HepG2 (cell line): Measurements from ENCODE around the gene BABAM2. TPM values are rescaled to one million over a fixed set of nuclear protein-coding genes. Genes with fewer than 3 reads are reported as not detected.

Experiments used
- ADNP ChIP-seq: sonication (generic); formaldehyde crosslinking; IDR thresholded peaks from 2 replicates; pipeline ENCODE4 v1.4.0; 2020; ENCODE audit warnings: missing genetic modification reagents
- AGO2 ChIP-seq: fragments of 200-400 bp; formaldehyde crosslinking; optimal IDR thresholded peaks from 2 replicates; pipeline ENCODE3; 2017; ENCODE audit warnings: mild to moderate bottlenecking, low read depth, low read length, moderate library complexity
- BRD4 ChIP-seq: sonication (generic); formaldehyde crosslinking; IDR thresholded peaks from 2 replicates; pipeline ENCODE4 v1.4.0; 2020; ENCODE audit warnings: missing genetic modification reagents
- CBX2 ChIP-seq, 2 experiments: fragments of 200-600 bp in 1 of 2; sonication (generic); formaldehyde crosslinking in 1 of 2; IDR thresholded peaks; 2 replicates each; pipeline versions ENCODE4 v1.7.0 to v1.8.1; 2018 to 2022; ENCODE audit warnings: low read depth in 2 of 2, low read length in 1 of 2, mild to moderate bottlenecking in 1 of 2, missing genetic modification reagents in 1 of 2
- KLF11 ChIP-seq: IDR thresholded peaks from 2 replicates; pipeline ENCODE4 v1.6.1; 2016; ENCODE audit warnings: missing compliant biosample characterization
- MLLT10 ChIP-seq: sonication (generic); formaldehyde crosslinking; IDR thresholded peaks from 2 replicates; pipeline ENCODE4 v1.4.0; 2020; ENCODE audit warnings: missing genetic modification reagents
- MTF1 ChIP-seq: sonication (generic); formaldehyde crosslinking; IDR thresholded peaks from 2 replicates; pipeline ENCODE4 v1.5.0; 2020; ENCODE audit warnings: missing genetic modification reagents
- NFE2L2 ChIP-seq: fragments of 150-350 bp; IDR thresholded peaks from 2 replicates; pipeline ENCODE4 v1.6.1; 2014; ENCODE audit warnings: low read length
- RBFOX2 ChIP-seq: fragments of 200-400 bp; formaldehyde crosslinking; IDR thresholded peaks from 2 replicates; pipeline ENCODE4 v1.6.1; 2017; ENCODE audit warnings: low read depth, mild to moderate bottlenecking, low read length
- XRCC5 ChIP-seq: fragments of 200-400 bp; formaldehyde crosslinking; optimal IDR thresholded peaks from 2 replicates; pipeline ENCODE3; 2017; ENCODE audit warnings: mild to moderate bottlenecking, low read length
- ZEB1 ChIP-seq: IDR thresholded peaks from 2 replicates; pipeline ENCODE4 v1.6.1; 2012; ENCODE audit warnings: mild to moderate bottlenecking, low read depth, inconsistent platforms; ENCODE audit not compliant: insufficient replicate concordance
- ZNF136 ChIP-seq: sonication (generic); formaldehyde crosslinking; IDR thresholded peaks from 2 replicates; pipeline ENCODE4 v1.8.1; 2022; ENCODE audit warnings: low read depth, mild to moderate bottlenecking, moderate library complexity, missing genetic modification reagents
- ZNF251 ChIP-seq: sonication (generic); formaldehyde crosslinking; IDR thresholded peaks from 2 replicates; pipeline ENCODE4 v1.9.0; 2021; ENCODE audit warnings: mild to moderate bottlenecking, missing genetic modification reagents
- ZNF557 ChIP-seq: sonication (generic); formaldehyde crosslinking; IDR thresholded peaks from 2 replicates; pipeline ENCODE4 v1.4.0; 2020; ENCODE audit warnings: missing genetic modification reagents
- ZNF563 ChIP-seq: sonication (generic); formaldehyde crosslinking; IDR thresholded peaks from 2 replicates; pipeline ENCODE4 v1.8.0; 2022; ENCODE audit warnings: mild to moderate bottlenecking, moderate library complexity, missing genetic modification reagents
- ZNF569 ChIP-seq: sonication (generic); formaldehyde crosslinking; IDR thresholded peaks from 2 replicates; pipeline ENCODE4 v1.5.0; 2020; ENCODE audit warnings: mild to moderate bottlenecking, missing genetic modification reagents, moderate library complexity, borderline replicate concordance
- polyA plus RNA-seq, 8 experiments: library from polyadenylated mRNA; depleted of rRNA in 3 of 8; stranded (reverse) in 7 of 8; unstranded in 1 of 8; fragments of >200 nt; fragmentation: Illumina TruSeq in 4 of 8; extraction: Trizol in 4 of 8; gene quantifications; 2 replicates each; pipeline versions ENCODE4 v1.2.1 to v1.2.3, GENCODE V29; 2011 to 2016; ENCODE audit warnings: low read depth in 4 of 8, missing spikeins in 1 of 8, mixed read lengths in 1 of 8; ENCODE audit not compliant: insufficient read depth in 1 of 8
- total RNA-seq, 5 experiments: library from RNA; depleted of rRNA; stranded (reverse); fragments of >200 nt; fragmentation: Illumina TruSeq; extraction: Trizol; gene quantifications; 2 replicates each; pipeline ENCODE4 v1.2.3, GENCODE V29; 2016; ENCODE audit warnings: low read depth in 1 of 5
- TF ChIP-seq, protein P1 (sequence below): sonication (generic); formaldehyde crosslinking; IDR thresholded peaks from 2 replicates; pipeline ENCODE4 v1.5.0; 2020; ENCODE audit warnings: missing genetic modification reagents, mild to moderate bottlenecking, borderline replicate concordance
- TF ChIP-seq, protein P2 (sequence below): IDR thresholded peaks from 2 replicates; pipeline ENCODE4 v1.6.1; 2012; ENCODE audit warnings: low read length, improper control_type of control experiment
- TF ChIP-seq, protein P3 (sequence below): sonication (generic); formaldehyde crosslinking; IDR thresholded peaks from 2 replicates; pipeline ENCODE4 v1.5.1; 2020; ENCODE audit warnings: missing genetic modification reagents, mild to moderate bottlenecking, borderline replicate concordance
- TF ChIP-seq, protein P4 (sequence below): sonication (generic); formaldehyde crosslinking; IDR thresholded peaks from 2 replicates; pipeline ENCODE4 v1.4.0; 2020; ENCODE audit warnings: missing genetic modification reagents, borderline replicate concordance

The BABAM2 gene
- total and polyA plus RNA-seq, 2 of the 13 experiments (the other 11 are each of a cell fraction or from before 2014, with no cell fraction given), result 24.9 to 28.0 TPM

DNA sequence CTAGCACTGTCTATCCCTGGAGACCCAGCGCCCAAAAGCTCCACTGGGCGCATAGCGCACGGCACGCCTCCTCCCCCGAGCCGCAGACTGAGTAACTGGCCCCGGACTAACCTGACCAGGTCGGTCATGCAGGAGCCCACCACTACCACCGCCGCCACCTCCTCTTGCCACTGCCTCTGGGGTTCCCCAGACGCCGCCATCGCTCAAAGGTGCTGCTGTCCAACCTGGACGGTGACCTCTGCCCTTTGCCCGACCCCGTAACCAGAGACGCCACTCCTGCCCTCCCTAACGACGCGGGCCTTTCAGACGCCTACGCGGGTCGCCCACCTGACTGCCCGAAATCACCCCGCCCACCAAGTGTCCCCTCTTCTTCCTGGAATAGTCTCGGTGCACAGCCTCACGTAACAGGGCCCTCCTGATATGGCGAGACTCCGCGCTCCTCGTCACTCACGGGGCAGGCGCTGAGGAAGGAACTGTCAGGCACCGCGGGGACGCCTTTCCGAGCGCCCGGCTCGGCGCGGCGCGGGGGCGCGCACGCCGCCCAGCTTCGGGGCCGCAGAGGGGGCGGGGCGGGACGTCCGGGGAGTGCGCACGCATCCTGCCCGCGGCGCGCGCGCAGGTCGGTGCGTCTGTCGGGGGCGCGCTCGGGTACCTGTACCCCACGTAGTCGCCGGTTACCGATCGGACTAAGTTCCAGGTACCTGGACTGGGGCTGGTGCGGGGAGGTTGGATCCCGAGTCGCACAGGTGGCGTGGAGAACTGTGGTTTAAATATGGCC lies at the start of gene BABAM2, which contains the start of gene RBKS (continued):
- TF ChIP-seq BRD4 (CRISPR knock-in tag) (no peak; the same call in none of the 2 replicates), ZNF569 (CRISPR knock-in tag) (no peak), ZNF251 (CRISPR knock-in tag) (no peak), ZEB1 (peak; percentile 61), AGO2 (peak; percentile 23), RBFOX2 (peak; percentile 80), ZNF557 (peak; percentile 81; the same call in 1 of the 2 replicates), MTF1 (CRISPR knock-in tag) (no peak), KLF11 (CRISPR knock-in tag) (peak; percentile 42; the same call in 1 of the 2 replicates), ZNF136 (CRISPR knock-in tag) (0 out of 2 replicates have a peak, but pooled peaks have one; percentile 70), XRCC5 (peak; percentile 88), CBX2 (IDR thresholded peaks at IDR 0.05; ENCODE audit: low read depth, low read length) (no peak), CBX2 (CRISPR knock-in tag; IDR thresholded peaks at IDR 0.05; ENCODE audit: low read depth) (no peak; the same call in 1 of the 2 replicates), NFE2L2 (no peak), ADNP (no peak), ZNF563 (CRISPR knock-in tag) (no peak), MLLT10 (CRISPR knock-in tag) (no peak)
- TF ChIP-seq, protein P1, sequence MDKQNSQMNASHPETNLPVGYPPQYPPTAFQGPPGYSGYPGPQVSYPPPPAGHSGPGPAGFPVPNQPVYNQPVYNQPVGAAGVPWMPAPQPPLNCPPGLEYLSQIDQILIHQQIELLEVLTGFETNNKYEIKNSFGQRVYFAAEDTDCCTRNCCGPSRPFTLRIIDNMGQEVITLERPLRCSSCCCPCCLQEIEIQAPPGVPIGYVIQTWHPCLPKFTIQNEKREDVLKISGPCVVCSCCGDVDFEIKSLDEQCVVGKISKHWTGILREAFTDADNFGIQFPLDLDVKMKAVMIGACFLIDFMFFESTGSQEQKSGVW (CRISPR knock-in tag), result no peak
- TF ChIP-seq, protein P2, sequence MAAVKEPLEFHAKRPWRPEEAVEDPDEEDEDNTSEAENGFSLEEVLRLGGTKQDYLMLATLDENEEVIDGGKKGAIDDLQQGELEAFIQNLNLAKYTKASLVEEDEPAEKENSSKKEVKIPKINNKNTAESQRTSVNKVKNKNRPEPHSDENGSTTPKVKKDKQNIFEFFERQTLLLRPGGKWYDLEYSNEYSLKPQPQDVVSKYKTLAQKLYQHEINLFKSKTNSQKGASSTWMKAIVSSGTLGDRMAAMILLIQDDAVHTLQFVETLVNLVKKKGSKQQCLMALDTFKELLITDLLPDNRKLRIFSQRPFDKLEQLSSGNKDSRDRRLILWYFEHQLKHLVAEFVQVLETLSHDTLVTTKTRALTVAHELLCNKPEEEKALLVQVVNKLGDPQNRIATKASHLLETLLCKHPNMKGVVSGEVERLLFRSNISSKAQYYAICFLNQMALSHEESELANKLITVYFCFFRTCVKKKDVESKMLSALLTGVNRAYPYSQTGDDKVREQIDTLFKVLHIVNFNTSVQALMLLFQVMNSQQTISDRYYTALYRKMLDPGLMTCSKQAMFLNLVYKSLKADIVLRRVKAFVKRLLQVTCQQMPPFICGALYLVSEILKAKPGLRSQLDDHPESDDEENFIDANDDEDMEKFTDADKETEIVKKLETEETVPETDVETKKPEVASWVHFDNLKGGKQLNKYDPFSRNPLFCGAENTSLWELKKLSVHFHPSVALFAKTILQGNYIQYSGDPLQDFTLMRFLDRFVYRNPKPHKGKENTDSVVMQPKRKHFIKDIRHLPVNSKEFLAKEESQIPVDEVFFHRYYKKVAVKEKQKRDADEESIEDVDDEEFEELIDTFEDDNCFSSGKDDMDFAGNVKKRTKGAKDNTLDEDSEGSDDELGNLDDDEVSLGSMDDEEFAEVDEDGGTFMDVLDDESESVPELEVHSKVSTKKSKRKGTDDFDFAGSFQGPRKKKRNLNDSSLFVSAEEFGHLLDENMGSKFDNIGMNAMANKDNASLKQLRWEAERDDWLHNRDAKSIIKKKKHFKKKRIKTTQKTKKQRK, result no peak
- TF ChIP-seq, protein P3, sequence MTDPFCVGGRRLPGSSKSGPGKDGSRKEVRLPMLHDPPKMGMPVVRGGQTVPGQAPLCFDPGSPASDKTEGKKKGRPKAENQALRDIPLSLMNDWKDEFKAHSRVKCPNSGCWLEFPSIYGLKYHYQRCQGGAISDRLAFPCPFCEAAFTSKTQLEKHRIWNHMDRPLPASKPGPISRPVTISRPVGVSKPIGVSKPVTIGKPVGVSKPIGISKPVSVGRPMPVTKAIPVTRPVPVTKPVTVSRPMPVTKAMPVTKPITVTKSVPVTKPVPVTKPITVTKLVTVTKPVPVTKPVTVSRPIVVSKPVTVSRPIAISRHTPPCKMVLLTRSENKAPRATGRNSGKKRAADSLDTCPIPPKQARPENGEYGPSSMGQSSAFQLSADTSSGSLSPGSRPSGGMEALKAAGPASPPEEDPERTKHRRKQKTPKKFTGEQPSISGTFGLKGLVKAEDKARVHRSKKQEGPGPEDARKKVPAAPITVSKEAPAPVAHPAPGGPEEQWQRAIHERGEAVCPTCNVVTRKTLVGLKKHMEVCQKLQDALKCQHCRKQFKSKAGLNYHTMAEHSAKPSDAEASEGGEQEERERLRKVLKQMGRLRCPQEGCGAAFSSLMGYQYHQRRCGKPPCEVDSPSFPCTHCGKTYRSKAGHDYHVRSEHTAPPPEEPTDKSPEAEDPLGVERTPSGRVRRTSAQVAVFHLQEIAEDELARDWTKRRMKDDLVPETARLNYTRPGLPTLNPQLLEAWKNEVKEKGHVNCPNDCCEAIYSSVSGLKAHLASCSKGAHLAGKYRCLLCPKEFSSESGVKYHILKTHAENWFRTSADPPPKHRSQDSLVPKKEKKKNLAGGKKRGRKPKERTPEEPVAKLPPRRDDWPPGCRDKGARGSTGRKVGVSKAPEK, result peak; percentile 70; the same call in 1 of the 2 replicates
- TF ChIP-seq, protein P4, sequence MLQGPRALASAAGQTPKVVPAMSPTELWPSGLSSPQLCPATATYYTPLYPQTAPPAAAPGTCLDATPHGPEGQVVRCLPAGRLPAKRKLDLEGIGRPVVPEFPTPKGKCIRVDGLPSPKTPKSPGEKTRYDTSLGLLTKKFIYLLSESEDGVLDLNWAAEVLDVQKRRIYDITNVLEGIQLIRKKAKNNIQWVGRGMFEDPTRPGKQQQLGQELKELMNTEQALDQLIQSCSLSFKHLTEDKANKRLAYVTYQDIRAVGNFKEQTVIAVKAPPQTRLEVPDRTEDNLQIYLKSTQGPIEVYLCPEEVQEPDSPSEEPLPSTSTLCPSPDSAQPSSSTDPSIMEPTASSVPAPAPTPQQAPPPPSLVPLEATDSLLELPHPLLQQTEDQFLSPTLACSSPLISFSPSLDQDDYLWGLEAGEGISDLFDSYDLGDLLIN (CRISPR knock-in tag), result 0 out of 2 replicates have a peak, but pooled peaks have one; percentile 70
